ENCODE data around the gene VAMP4. TPM values are rescaled to one million over a fixed set of nuclear protein-coding genes. Genes with fewer than 3 reads are reported as not detected.

VAMP4 gene
- total RNA-seq = 4.8 TPM

GRCh38 chr1:171741872-171742576, at the start of gene VAMP4:
TSS of gene VAMP4 (minus strand) at chr1:171742065. CDS start at chr1:171738414, 3,651 bp downstream.
- peak; percentile 81 to 91 (median 89) for DNase-seq (ENCODE audit: low read depth in 2 of 3, low spot score in 2 of 3)

DNA sequence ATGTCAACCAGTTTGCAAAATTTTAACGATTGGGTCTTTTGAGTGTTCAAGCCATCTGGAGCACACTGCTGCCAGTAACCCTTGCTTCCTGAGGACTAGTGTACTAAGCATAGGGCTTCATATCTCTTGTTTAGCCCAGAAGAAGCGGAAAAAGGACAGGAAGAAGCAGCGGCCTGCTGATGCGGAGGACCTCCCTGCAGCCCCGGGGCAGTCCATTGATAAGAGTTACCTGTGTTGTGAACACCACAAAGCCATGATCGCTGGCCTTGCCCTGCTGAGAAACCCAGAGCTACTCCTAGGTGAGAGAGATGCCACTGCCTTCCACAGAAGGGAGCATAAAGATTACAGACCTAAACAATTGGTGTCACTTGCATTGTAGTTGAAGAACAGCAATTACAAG, 48.5 kb upstream of the VAMP4 start:
- DNase-seq (ENCODE audit: low read depth in 2 of 3, low spot score in 2 of 3) = no peak

GRCh38 chr1:171788696-171789095, 46.8 kb upstream of the VAMP4 start:
- no peak for DNase-seq (ENCODE audit: low read depth in 2 of 3, low spot score in 2 of 3)

DNA sequence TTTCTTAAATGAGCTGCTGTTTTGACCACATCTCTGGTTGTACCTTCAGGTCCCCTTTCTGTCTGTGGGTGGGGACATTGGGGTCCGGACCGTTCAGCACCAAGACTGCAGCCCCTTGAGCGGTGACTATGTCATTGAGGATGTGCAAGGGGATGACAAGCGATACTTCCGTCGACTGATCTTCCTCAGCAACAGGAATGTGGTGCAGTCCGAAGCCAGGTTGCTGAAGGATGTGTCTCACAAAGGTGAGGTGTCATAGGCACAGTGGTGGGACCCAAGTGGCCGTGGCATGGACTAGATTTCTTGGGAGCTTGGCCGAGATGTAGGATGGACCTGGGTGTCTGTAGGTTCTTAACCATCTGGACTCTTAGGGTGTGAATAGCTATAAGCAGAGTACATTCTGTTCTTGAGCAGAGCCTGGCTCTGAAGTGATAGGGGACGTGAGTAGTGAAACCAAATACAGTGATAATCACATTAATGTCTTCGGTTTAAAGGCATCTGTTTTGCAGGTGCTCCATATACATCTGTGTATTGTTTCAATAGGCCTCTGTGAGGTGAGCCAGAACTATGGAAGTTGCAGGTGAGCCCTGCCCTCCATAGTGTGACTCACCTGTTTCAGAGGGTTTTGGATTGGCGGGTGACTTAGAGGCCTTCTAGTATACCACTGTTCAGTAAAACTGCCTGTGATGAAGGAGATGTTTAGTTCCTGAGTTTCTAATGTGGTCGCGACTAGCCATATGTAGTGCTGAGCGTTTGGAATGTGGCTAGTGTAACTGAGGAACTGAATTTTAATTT, 46.0 kb upstream of the VAMP4 start:
- DNase-seq (ENCODE audit: low read depth in 2 of 3, low spot score in 2 of 3) = no peak

DNA sequence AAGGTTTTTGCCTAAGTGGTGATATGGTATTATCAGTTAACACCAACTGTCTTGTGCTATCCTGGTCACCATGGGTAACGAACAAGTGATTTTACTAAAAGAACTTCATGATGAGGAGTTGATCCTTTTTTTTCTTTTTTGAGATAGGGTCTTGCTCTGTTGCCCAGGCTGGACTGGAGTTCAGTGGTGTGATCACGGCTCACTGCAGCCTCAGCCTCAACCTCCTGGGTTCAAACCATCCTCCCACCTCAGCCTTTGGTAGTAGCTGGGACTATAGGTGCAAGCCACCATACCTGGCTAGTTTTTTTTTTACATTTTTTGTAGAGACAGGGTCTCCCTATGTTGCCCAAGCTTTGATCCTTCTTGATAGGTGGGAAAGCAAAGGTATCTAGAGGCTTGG, 44.7 kb upstream of the VAMP4 start:
- no peak for DNase-seq (ENCODE audit: low read depth in 2 of 3, low spot score in 2 of 3)

DNA sequence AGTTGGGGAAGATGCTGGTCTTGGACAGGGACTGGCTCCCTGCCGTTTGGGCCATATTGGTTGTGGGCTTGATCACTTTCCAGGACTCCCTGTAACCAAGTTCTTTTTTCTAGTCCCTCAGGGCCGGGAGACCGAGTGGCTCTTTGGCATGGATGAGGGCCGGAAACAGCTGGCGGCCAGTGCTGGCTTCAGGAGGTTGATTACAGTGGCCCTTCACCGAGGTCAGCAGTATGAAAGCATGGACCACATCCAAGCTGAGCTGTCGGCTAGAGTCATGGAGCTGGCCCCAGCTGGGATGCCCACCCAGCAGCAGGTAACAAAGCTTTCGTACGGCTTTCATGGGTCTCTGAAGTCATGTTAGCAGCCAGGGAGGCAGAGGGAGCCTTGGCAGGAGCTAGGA, 43.9 kb upstream of the VAMP4 start:
- no peak for DNase-seq (ENCODE audit: low read depth in 2 of 3, low spot score in 2 of 3)

- DNase-seq (ENCODE audit: low read depth in 2 of 3, low spot score in 2 of 3) = no peak
These were observed 42.9 kb upstream of the VAMP4 start for GRCh38 chr1:171784784-171785183.

DNA sequence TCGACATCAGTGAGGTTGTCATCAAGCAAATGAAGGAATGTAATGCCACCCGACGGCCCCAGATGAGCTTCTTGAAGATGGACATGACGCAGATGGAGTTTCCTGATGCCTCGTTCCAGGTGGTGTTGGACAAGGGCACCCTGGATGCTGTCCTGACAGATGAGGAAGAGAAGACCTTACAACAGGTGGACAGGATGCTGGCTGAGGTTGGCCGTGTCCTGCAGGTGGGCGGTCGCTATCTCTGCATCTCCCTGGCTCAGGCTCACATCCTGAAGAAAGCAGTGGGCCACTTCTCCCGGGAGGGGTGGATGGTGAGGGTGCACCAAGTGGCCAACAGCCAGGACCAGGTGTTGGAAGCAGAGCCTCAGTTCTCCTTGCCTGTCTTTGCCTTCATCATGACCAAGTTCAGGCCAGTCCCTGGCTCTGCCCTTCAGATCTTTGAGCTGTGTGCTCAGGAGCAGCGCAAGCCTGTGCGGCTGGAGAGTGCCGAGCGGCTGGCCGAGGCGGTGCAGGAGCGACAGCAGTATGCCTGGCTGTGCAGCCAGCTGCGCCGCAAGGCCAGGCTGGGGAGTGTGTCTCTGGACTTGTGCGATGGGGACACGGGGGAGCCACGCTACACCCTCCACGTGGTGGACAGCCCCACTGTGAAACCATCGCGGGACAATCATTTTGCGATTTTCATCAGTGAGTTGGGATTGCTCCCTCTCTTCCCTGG, 42.1 kb upstream of the VAMP4 start:
- DNase-seq (ENCODE audit: low read depth in 2 of 3, low spot score in 2 of 3) = no peak

DNA sequence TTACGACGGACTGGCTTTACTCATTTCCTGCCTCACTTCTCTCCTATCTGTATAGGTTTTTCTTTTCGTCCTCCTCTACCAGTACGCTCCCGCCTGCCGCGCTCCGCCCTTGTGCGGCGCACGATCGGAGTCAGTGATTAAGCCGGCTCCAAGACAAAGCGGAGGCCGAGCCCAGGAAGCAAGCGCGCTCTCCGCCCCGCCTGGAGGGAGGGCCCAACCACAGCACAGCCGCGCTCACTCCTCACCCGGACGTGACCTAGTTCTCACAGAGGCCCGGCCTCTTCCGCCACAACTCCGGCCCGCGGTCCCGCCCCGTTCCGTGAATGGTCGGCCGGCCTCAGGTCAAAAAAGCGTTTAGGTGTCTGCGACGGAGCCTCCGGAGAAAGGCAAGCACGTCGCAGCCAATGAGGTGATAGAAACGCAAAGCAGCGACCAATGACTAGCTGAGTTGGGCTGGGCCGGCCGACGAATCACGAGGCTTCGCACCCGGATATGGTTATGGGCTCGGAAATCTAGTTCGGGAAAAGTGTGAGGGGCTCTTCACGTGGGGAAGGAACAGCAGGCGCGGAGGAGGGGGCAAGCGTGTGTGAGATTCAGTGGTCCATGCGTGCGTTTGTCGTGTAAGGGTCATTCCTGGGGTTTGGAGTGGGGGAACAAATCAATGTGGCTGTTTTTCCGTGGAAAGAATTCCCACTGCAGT, 39.5 kb upstream of the VAMP4 start, which contains the start of gene METTL13:
Gene METTL13, plus strand, starts transcription at position 485 of the 700 bp plus-strand sequence. CDS start 308 bp downstream, outside the sequence.
- DNase-seq (ENCODE audit: low read depth in 2 of 3, low spot score in 2 of 3) = peak; percentile 96 to 99 (median 99)

DNA sequence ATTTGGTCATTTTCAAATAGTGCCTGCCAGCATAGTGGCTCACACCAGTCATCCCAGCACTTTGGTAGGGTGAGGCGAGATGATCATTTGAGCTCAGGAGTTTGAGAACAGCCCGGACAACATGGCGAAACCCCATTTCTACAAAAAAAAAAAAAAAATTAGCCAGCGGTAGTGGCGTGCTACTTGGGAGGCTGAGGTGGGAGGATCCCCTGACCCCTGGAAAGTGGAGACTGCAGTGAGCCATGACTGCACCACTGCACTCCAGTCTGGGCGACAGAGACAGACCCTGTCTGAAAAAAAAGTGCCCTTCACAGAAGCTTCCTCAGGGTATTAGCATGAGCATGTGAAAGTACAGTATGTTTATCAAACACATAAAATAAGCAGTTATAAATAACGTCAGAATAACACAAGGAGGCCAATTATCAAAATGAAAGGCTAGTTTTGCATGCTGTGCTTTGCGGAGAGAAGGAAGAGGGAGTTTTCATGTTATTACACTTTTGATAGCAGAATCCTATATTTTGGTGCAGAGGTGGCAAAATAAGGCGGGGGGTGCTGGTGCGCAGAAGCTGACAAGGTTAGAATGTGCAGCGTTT, 38.8 kb upstream of the VAMP4 start:
- no peak for DNase-seq (ENCODE audit: low read depth in 2 of 3, low spot score in 2 of 3)

- no peak for DNase-seq (ENCODE audit: low read depth in 2 of 3, low spot score in 2 of 3)
These were observed 30.4 kb upstream of the VAMP4 start for GRCh38 chr1:171772312-171772711.

DNA sequence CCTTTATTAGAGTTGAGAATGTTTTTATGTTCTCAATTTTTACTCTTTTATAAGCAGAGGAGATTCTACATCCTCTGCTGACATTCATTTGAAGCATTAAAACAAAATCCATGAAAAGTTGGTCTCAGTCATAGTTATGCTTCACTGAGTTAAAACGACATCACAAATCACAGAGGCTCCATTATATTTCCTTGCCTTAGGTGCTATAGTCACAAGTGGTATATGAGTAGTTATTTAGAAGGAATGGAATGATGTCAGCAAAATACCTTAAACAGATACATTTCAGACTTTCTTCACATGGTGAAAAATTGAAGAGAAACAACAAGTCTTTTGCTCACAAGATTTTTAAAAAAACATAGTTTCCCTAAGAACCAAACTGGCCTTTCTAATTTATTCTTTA, 27.9 kb upstream of the VAMP4 start:
- DNase-seq (ENCODE audit: low read depth in 2 of 3, low spot score in 2 of 3) = no peak

GRCh38 chr1:171769171-171769570, 27.3 kb upstream of the VAMP4 start:
- peak in 1 of 3 donors; percentile 50 for DNase-seq (ENCODE audit: low read depth in 2 of 3, low spot score in 2 of 3)

- no peak for DNase-seq (ENCODE audit: low read depth in 2 of 3, low spot score in 2 of 3)
These were observed 21.9 kb upstream of the VAMP4 start for GRCh38 chr1:171763764-171764163.

GRCh38 chr1:171762143-171762563, 20.3 kb upstream of the VAMP4 start:
- no peak for DNase-seq (ENCODE audit: low read depth in 2 of 3, low spot score in 2 of 3)

GRCh38 chr1:171758011-171758410, 16.1 kb upstream of the VAMP4 start:
- no peak for DNase-seq (ENCODE audit: low read depth in 2 of 3, low spot score in 2 of 3)

- no peak for DNase-seq (ENCODE audit: low read depth in 2 of 3, low spot score in 2 of 3)
These were observed 15.0 kb upstream of the VAMP4 start for GRCh38 chr1:171756856-171757255.

GRCh38 chr1:171754971-171755370, 13.1 kb upstream of the VAMP4 start:
- DNase-seq (ENCODE audit: low read depth in 2 of 3, low spot score in 2 of 3) = no peak

DNA sequence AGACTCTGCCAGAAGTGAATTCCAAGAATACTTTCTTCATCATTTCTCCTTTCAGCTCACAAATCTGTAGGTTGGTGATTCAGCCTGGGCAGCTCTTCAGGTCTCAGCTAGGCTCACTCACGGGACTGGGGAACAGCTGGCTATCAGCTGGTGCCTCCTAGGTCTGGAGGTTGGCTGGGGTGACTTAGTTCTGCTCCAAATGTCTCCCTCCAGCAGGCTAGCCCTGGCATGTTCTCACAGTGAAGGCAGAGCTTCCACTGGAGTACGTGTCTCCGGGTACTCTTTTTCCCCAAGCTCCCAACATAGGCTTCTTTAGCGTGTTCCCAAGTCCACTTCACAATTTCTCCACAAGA, 12.5 kb upstream of the VAMP4 start:
- no peak for DNase-seq (ENCODE audit: low read depth in 2 of 3, low spot score in 2 of 3)

DNA sequence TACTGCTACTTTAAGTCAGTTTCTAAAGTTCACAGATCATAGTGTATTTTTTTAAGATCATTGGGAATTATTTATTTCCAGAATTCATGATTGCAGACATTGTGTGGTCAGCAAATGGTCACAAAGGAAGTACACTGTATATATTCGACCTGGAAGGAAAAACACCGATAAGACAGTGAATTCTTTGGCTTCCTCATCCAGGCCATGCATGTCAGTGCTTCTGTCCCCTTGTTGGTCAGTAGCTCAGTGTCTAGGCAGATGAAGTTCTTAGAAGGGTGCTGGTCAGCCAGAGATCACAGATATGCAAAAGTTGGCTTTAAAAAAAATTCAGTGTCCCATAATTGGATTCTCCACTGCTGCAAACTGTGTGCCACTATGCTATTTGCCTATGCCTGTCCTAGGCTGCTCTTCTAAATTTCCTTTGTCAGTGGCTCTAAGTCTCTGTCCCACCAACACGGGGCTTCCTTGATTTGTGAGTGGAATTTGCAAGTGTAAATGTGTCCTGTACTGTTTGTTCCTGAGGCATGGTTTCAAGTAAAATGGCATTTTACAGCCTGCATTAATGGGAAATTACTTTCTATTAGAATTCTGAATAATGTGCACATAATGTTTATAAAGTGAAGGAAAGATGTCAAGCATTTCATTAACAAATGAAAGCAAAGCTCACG, 12.0 kb upstream of the VAMP4 start:
- DNase-seq (ENCODE audit: low read depth in 2 of 3, low spot score in 2 of 3) = no peak
